ENCODE measurements around the gene POU4F1. TPM values are rescaled to one million over a fixed set of nuclear protein-coding genes. Genes with fewer than 3 reads are reported as not detected.
A peak's percentile ranks its signal among the peaks of the same experiment; 100 is the strongest.

The POU4F1 gene
- total RNA-seq, 1 donor from 2014 or later, result not detected

DNA sequence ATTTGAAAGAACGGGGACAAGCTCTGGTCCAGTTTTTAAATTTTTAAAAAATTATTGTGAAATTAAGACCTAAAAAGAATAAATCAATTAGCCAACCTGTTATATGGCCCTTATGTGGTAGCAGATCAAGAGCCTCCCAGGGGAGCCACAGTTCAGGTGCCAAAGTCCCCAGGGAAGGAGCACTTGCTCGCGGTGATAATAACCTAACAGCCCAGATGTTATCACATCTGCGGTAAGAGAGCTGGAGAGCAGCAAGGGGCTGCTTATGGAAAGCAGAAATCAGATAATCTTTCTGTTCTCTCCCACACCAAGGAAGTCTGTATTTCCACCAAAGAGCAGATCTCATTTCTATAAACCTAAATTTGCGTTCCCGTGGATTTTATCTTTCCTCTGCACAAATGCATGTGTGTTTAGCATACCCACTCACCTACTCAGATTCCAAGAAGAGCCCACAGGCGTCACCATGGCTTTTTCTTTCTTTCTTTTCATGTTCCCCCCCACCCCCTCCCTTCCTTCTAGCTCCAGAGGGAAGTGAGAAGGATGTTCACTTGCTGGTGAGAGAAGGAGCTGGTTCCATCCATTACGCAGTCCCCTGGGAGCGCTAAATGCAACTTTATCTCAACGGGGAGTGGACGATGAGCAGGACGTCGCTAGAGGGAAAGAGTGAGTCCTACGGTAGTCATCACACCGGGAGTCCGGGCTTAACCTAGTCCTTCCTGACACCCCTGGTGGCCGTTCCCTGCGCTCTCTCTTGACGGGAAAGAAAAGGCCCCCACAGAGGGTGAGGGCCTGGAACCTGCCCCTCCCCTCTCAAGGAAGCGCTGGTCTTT, 1.6 kb upstream of the POU4F1 start:
- no peak overlapping the region for H3K4me3 ChIP-seq
- no peaks in the 10 kb centered on the region for H3K9me3 ChIP-seq
- no peak overlapping the region for H3K27ac ChIP-seq
- no peaks in the 10 kb centered on the region for H3K36me3 ChIP-seq
- DNase-seq (ENCODE audit: low spot score in 2 of 2), result no peak
- intact Hi-C loops (cut with DNase I), result no loop called here
- TF ChIP-seq, protein P1, sequence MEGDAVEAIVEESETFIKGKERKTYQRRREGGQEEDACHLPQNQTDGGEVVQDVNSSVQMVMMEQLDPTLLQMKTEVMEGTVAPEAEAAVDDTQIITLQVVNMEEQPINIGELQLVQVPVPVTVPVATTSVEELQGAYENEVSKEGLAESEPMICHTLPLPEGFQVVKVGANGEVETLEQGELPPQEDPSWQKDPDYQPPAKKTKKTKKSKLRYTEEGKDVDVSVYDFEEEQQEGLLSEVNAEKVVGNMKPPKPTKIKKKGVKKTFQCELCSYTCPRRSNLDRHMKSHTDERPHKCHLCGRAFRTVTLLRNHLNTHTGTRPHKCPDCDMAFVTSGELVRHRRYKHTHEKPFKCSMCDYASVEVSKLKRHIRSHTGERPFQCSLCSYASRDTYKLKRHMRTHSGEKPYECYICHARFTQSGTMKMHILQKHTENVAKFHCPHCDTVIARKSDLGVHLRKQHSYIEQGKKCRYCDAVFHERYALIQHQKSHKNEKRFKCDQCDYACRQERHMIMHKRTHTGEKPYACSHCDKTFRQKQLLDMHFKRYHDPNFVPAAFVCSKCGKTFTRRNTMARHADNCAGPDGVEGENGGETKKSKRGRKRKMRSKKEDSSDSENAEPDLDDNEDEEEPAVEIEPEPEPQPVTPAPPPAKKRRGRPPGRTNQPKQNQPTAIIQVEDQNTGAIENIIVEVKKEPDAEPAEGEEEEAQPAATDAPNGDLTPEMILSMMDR (IDR thresholded peaks at IDR 0.05), result no peak
- peaks cover 8 to 26% of the 10 kb centered on the region in 2 donors for H3K4me1 ChIP-seq
- peaks cover 67% of the 10 kb centered on the region for H3K27me3 ChIP-seq

DNA sequence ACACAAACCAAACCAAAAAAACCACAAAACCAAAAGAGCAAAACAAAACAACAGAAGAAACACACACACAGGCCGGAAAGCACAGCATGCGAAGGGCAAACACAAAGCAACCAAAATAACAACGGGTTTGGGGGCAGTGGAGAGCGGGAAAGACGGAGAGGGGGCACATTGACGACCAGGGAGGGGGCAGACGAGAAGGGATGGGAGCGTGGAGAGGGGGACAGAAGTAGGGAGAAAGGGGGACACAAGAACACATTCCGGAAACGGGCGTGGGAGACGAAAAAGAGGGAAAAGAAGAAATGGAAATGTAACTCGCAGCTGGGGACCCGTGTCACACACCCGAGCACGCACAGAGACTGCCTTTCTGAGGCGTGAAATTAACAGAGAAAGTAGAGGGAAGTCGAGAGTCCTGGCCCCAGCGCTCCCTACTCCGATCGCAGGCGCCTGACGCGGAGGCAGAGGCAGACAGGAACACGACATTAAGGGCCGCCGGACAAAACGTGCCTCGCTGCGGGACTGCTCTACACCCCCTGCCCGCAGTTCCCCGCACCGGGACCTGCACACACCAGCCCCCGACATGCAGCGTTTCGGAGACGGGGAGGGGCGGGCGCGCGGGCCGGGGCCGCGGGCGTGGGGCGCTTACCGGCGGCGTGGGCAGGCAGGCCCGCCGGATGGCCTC, 652 bp downstream of the POU4F1 start:
- Histone ChIP-seq H3K27me3 (peaks cover 72% of the 10 kb centered on the region), H3K9me3 (no peaks in the 10 kb centered on the region), H3K36me3 (no peaks in the 10 kb centered on the region), H3K4me3 (peak overlapping the region; percentile 46 to 56), H3K27ac (no peak overlapping the region), H3K4me1 (peaks cover 0 to 14% of the 10 kb centered on the region in 2 donors)
- intact Hi-C loops (cut with DNase I), result no loop called here
- DNase-seq (ENCODE audit: low spot score in 2 of 2), result no peak
- TF ChIP-seq, protein P1 (IDR thresholded peaks at IDR 0.05), result no peak

DNA sequence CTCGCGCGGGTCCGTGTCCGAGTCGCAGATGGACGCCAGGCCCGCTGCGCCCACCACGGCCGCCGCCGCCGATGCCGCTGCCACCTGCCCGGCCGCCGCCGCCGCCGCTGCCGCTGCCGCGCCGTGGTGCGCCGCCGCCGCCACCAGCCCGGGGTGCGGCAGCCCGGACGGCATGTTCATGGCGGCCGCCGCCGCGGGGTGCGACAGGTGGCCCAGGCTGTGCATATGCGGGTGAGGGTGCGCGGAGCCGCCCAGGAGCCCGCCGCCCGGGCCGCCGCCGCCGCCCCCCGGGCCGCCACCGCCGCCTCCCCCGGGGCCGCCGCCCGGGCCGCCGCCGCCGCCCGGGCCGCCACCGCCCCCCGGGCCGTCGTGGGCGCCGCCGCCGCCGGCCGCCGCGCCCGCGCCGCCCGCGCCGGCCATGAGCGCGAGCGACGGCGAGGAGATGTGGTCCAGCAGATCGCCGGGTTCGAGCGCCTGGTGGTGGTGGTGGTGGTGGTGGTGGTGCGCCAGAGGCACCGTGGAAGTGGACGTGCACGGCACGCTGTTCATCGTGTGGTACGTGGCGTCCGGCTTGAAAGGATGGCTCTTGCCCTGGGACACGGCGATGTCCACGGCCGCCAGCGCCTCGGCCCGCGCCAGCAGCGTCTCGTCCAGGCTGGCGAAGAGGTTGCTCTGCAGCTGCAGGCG, 1.3 kb downstream of the POU4F1 start:
- TF ChIP-seq, protein P1 (IDR thresholded peaks at IDR 0.05), result no peak
- peaks cover 0 to 12% of the 10 kb centered on the region in 2 donors for H3K4me1 ChIP-seq
- H3K27ac ChIP-seq, result no peak overlapping the region
- H3K4me3 ChIP-seq, result peak overlapping the region; percentile 46 to 56
- peaks cover 72% of the 10 kb centered on the region for H3K27me3 ChIP-seq
- H3K36me3 ChIP-seq, result no peaks in the 10 kb centered on the region
- DNase-seq (ENCODE audit: low spot score in 2 of 2), result no peak
- intact Hi-C loops (cut with DNase I), result no loop called here
- H3K9me3 ChIP-seq, result no peaks in the 10 kb centered on the region

DNA sequence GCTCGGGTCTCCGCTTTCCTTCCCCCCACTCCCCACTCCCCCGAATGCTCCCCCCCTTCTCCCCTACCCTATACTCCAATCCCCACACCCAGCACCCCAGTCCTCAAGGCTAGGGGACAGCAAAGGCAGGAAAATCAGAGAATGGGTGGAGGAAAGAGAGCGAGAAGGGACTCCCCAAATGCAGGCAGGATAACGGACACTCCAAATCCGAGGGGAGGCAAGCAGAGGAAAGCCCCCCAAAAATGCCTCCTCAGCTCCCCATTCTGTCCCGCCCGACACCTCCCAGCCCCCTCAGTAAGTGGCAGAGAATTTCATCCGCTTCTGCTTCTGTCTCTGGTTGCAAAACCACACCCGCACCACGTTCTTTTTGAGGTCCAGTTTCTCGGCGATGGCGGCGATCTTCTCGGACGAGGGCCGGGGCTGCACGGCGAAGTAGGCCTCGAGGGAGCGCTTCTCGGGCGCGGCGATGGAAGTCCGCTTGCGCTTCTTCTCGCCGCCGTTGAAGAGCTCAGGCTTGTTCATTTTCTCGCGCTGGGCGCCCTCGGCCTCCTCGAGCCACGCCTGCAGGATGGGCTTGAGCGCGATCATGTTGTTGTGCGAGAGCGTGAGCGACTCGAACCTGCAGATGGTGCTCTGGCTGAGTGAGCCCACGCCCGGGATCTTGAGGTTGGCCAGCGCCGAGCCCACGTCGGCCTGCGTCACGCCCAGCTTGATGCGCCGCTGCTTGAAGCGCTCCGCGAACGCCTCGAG, 2.1 kb downstream of the POU4F1 start:
- Histone ChIP-seq H3K27me3 (peaks cover 70% of the 10 kb centered on the region), H3K27ac (no peak overlapping the region), H3K36me3 (no peaks in the 10 kb centered on the region), H3K4me1 (peaks cover 0 to 16% of the 10 kb centered on the region in 2 donors), H3K9me3 (no peaks in the 10 kb centered on the region), H3K4me3 (peak overlapping the region; percentile 22 to 39)
- TF ChIP-seq, protein P1 (IDR thresholded peaks at IDR 0.05), result no peak
- no peak for DNase-seq (ENCODE audit: low spot score in 2 of 2)
- intact Hi-C loops (cut with DNase I), result no loop called here

DNA sequence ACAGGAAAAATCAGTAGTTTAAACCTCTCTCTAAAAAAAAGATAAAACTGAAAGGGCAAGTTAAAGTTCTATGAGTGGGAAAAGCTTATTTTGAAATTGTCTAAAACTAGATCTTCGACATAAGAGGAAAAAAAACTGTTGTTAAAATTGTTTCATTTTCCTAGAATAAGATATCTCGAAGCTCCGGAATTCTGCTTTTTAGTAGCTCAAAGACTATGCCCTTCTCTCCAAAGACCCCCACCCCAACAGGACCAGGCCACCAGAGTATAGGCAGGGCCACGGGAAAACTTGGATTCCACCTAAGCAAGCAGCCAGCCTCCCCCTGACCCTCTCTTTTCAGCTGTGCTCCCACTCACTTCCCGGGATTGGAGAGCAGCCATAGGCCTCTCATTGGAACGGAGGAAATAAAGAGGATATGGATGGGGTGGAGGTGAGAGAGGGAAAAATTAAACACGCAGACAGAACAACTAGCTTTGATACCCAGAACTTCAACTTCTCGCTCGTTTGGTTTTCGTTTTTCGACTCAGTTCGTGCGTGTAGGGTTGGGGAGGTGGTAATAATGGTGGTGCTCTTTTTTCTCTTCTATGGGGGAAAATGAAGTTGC, 3.0 kb downstream of the POU4F1 start:
- no peak for DNase-seq (ENCODE audit: low spot score in 2 of 2)
- H3K9me3 ChIP-seq, result no peaks in the 10 kb centered on the region
- H3K27me3 ChIP-seq, result peaks cover 72% of the 10 kb centered on the region
- H3K36me3 ChIP-seq, result no peaks in the 10 kb centered on the region
- H3K27ac ChIP-seq, result no peak overlapping the region
- H3K4me1 ChIP-seq, result peaks cover 4 to 16% of the 10 kb centered on the region in 2 donors
- H3K4me3 ChIP-seq, result no peak overlapping the region
- TF ChIP-seq, protein P1 (IDR thresholded peaks at IDR 0.05), result no peak
- intact Hi-C loops (cut with DNase I), result no loop called here
